IMR-90 (cell line): ENCODE measurements around the gene LHFPL6. TPM values are rescaled to one million over a fixed set of nuclear protein-coding genes. Genes with fewer than 3 reads are reported as not detected.

Experiments used
- ATAC-seq: fragments of 200-7000 bp; cut with Tn5 transposase; 2 replicates; pipeline ENCODE4 v1.9.1; 2020; ENCODE audit warnings: low read depth, mild to moderate bottlenecking, moderate library complexity
- BruUV-seq: library from RNA; stranded (reverse); fragments of 400-500 nt; replicated peaks from 2 replicates; lab custom pipeline; 2021; lab: Mats Ljungman, UMichigan
- CTCF ChIA-PET: fragments of 300-600 bp; formaldehyde crosslinking; extraction: SDS; loops from one replicate; lab custom pipeline; 2021; ENCODE audit warnings: antibody characterized with exemption; lab: Yijun Ruan, JAX
- POLR2A ChIA-PET: fragments of 300-600 bp; sonication (Branson Sonifier 250); formaldehyde crosslinking; loops from one replicate; lab custom pipeline; 2022; ENCODE audit warnings: antibody characterized with exemption; ENCODE audit not compliant: unreplicated experiment; lab: Charles Lee
- DNase-seq: peaks from one replicate; pipeline ENCODE4 v3.0.0; 2013
- H2AFZ ChIP-seq: replicated peaks from 2 replicates; pipeline ENCODE3; 2013; ENCODE audit warnings: low read length, mild to moderate bottlenecking; ENCODE audit not compliant: poor library complexity
- H2AK5ac ChIP-seq: 2 replicates; pipeline ENCODE4 v1.6.1; 2013; ENCODE audit warnings: low read depth, low read length, inconsistent platforms
- H2AK9ac ChIP-seq: replicated peaks from 2 replicates; pipeline ENCODE3; 2013; ENCODE audit warnings: mild to moderate bottlenecking, low read depth, low read length, moderate library complexity; ENCODE audit not compliant: poor library complexity
- H2BK120ac ChIP-seq: 2 replicates; pipeline ENCODE4 v1.6.1; 2013; ENCODE audit warnings: low read depth, low read length, inconsistent platforms
- H2BK15ac ChIP-seq: 3 replicates; pipeline ENCODE4 v1.6.1; 2013; ENCODE audit warnings: low read depth, low read length, inconsistent platforms
- H2BK20ac ChIP-seq: 2 replicates; pipeline ENCODE4 v1.6.1; 2013; ENCODE audit warnings: low read depth, mild to moderate bottlenecking, inconsistent platforms, low read length, moderate library complexity
- H2BK5ac ChIP-seq: 2 replicates; pipeline ENCODE4 v1.6.1; 2013; ENCODE audit warnings: mild to moderate bottlenecking, low read depth, low read length, inconsistent platforms; ENCODE audit not compliant: poor library complexity, severe bottlenecking
- H3K14ac ChIP-seq: replicated peaks from 2 replicates; pipeline ENCODE4 v1.6.1; 2013; ENCODE audit warnings: low read depth, low read length, inconsistent platforms
- H3K18ac ChIP-seq: 2 replicates; pipeline ENCODE4 v1.6.1; 2013; ENCODE audit warnings: low read depth, low read length, control low read depth
- H3K23ac ChIP-seq: 2 replicates; pipeline ENCODE4 v1.6.1; 2013; ENCODE audit warnings: low read depth, low read length, inconsistent platforms
- H3K27ac ChIP-seq: 2 replicates; pipeline ENCODE4 v1.5.1; 2013; ENCODE audit warnings: mild to moderate bottlenecking, control low read depth, low read length; ENCODE audit not compliant: insufficient read depth
- H3K27me3 ChIP-seq: 2 replicates; pipeline ENCODE4 v1.6.1; 2013; ENCODE audit warnings: low read length; ENCODE audit not compliant: control insufficient read depth, insufficient read depth
- H3K36me3 ChIP-seq: 2 replicates; pipeline ENCODE4 v1.6.1; 2013; ENCODE audit warnings: low read length, mixed read lengths; ENCODE audit not compliant: control insufficient read depth, insufficient read depth
- H3K4ac ChIP-seq: 2 replicates; pipeline ENCODE4 v1.6.1; 2013; ENCODE audit warnings: low read depth, low read length, inconsistent platforms
- H3K4me1 ChIP-seq: 2 replicates; pipeline ENCODE4 v1.6.1; 2013; ENCODE audit warnings: low read length, mixed read lengths; ENCODE audit not compliant: control insufficient read depth, insufficient read depth
- H3K4me2 ChIP-seq: 2 replicates; pipeline ENCODE4 v1.6.1; 2013; ENCODE audit warnings: low read depth, mild to moderate bottlenecking, control low read depth, low read length, moderate library complexity
- H3K4me3 ChIP-seq: 2 replicates; pipeline ENCODE4 v1.5.1; 2013; ENCODE audit warnings: low read depth, mild to moderate bottlenecking, control low read depth, low read length, moderate library complexity; ENCODE audit not compliant: insufficient read depth
- H3K56ac ChIP-seq: 2 replicates; pipeline ENCODE4 v1.6.1; 2013; ENCODE audit warnings: low read length, inconsistent platforms; ENCODE audit not compliant: insufficient read depth; ENCODE audit errors: extremely low read depth
- H3K79me1 ChIP-seq, 2 experiments: 2 replicates each; pipeline ENCODE4 v1.6.1; 2013; ENCODE audit warnings: low read length in 2 of 2, inconsistent platforms in 1 of 2, low read depth in 1 of 2
- H3K9ac ChIP-seq: 2 replicates; pipeline ENCODE4 v1.6.1; 2013; ENCODE audit warnings: low read depth, low read length, control low read depth
- H3K9me1 ChIP-seq: 2 replicates; pipeline ENCODE4 v1.6.1; 2013; ENCODE audit warnings: low read length, inconsistent platforms; ENCODE audit not compliant: insufficient read depth
- H3K9me3 ChIP-seq: 2 replicates; pipeline ENCODE4 v1.6.1; 2013; ENCODE audit warnings: low read length; ENCODE audit not compliant: control insufficient read depth, insufficient read depth
- H4K20me1 ChIP-seq: 2 replicates; pipeline ENCODE4 v1.6.1; 2013; ENCODE audit warnings: low read length, inconsistent platforms; ENCODE audit not compliant: insufficient read depth
- H4K5ac ChIP-seq: 2 replicates; pipeline ENCODE4 v1.6.1; 2013; ENCODE audit warnings: mild to moderate bottlenecking, low read depth, low read length, control low read depth
- H4K8ac ChIP-seq, 2 experiments: 2 replicates each; pipeline ENCODE4 v1.6.1; 2013; ENCODE audit warnings: low read depth in 2 of 2, low read length in 2 of 2, control low read depth in 1 of 2, inconsistent platforms in 1 of 2
- H4K91ac ChIP-seq: 2 replicates; pipeline ENCODE4 v1.6.1; 2013; ENCODE audit warnings: low read depth, low read length, inconsistent platforms; ENCODE audit not compliant: insufficient read depth
- BHLHE40 ChIP-seq: fragments of 150-350 bp; IDR thresholded peaks from 2 replicates; pipeline ENCODE4 v1.6.1; 2016; ENCODE audit warnings: mild to moderate bottlenecking, low read depth, low read length
- CEBPB ChIP-seq: IDR thresholded peaks from 2 replicates; pipeline ENCODE4 v1.6.1; 2012; ENCODE audit warnings: low read depth, low read length, improper control_type of control experiment
- CHD1 ChIP-seq: IDR thresholded peaks from 2 replicates; pipeline ENCODE4 v1.6.1; 2012; ENCODE audit warnings: low read depth, low read length, improper control_type of control experiment
- ELK1 ChIP-seq: fragments of 150-350 bp; IDR thresholded peaks from 2 replicates; pipeline ENCODE4 v1.6.1; 2016; ENCODE audit warnings: low read depth, mild to moderate bottlenecking, low read length, moderate library complexity, borderline replicate concordance
- FOS ChIP-seq: fragments of 150-350 bp; IDR thresholded peaks from 2 replicates; pipeline ENCODE4 v1.6.1; 2016; ENCODE audit warnings: low read depth, low read length
- MAFK ChIP-seq: IDR thresholded peaks from 2 replicates; pipeline ENCODE4 v1.6.1; 2012; ENCODE audit warnings: low read depth, low read length, improper control_type of control experiment
- MAZ ChIP-seq: IDR thresholded peaks from 2 replicates; pipeline ENCODE4 v1.6.1; 2012; ENCODE audit warnings: low read depth, mild to moderate bottlenecking, low read length, improper control_type of control experiment, moderate library complexity, borderline replicate concordance
- MXI1 ChIP-seq: IDR thresholded peaks from 2 replicates; pipeline ENCODE4 v1.6.1; 2012; ENCODE audit warnings: low read depth, mild to moderate bottlenecking, low read length, moderate library complexity, borderline replicate concordance
- NFE2L2 ChIP-seq: fragments of 150-350 bp; IDR thresholded peaks from 2 replicates; pipeline ENCODE4 v1.6.1; 2016; ENCODE audit warnings: low read depth, mild to moderate bottlenecking, low read length
- POLR2A ChIP-seq: IDR thresholded peaks from 2 replicates; pipeline ENCODE4 v1.6.1; 2012; ENCODE audit warnings: mild to moderate bottlenecking, low read depth, low read length
- RAD21 ChIP-seq: IDR thresholded peaks from 2 replicates; pipeline ENCODE4 v1.6.1; 2012; ENCODE audit warnings: low read length, improper control_type of control experiment
- RCOR1 ChIP-seq: IDR thresholded peaks from 2 replicates; pipeline ENCODE4 v1.6.1; 2012; ENCODE audit warnings: mild to moderate bottlenecking, low read length, improper control_type of control experiment; ENCODE audit not compliant: insufficient replicate concordance
- RFX5 ChIP-seq: IDR thresholded peaks from 2 replicates; pipeline ENCODE4 v1.8.0; 2012; ENCODE audit warnings: low read depth, mild to moderate bottlenecking, low read length, moderate library complexity
- SMC3 ChIP-seq: fragments of 150-350 bp; IDR thresholded peaks from 2 replicates; pipeline ENCODE4 v1.6.1; 2016; ENCODE audit warnings: low read depth, mild to moderate bottlenecking, antibody characterized with exemption, low read length, moderate library complexity
- USF2 ChIP-seq: fragments of 150-350 bp; IDR thresholded peaks from 2 replicates; pipeline ENCODE4 v1.6.1; 2017; ENCODE audit warnings: mild to moderate bottlenecking, antibody characterized with exemption, low read length, low read depth
- WGBS, 2 experiments: methylation state at CpG; one replicate each; pipeline versions ENCODE4 v1.1.5 to v1.1.7; 2013; ENCODE audit warnings: missing lambda C conversion rate in 2 of 2; ENCODE audit not compliant: insufficient read length in 1 of 2; ENCODE audit errors: extremely low coverage in 2 of 2; 5-methylcytosine and 5-hydroxymethylcytosine counted together
- dilution Hi-C: fragments of 300-500 bp; cut with HindIII; formaldehyde crosslinking; loops from one replicate; pipeline ENCODE4 v1.14.3; 2018; ENCODE audit warnings: low sequenced_read_pairs; ENCODE audit not compliant: unreplicated experiment
- in situ Hi-C: fragments of 300-500 bp; cut with MboI; formaldehyde crosslinking; loops from 3 replicates; pipeline ENCODE4 v1.14.3; 2019; ENCODE audit warnings: low sequenced_read_pairs, inconsistent platforms, mixed read lengths
- intact Hi-C: fragments of 100-400 bp; cut with micrococcal nuclease; formaldehyde crosslinking; loops from 2 replicates; pipeline ENCODE4 v1.10.0; 2022
- polyA plus RNA-seq, 3 experiments: library from polyadenylated mRNA; depleted of rRNA; stranded (reverse); fragments of >200 nt; gene quantifications; 2 replicates each; pipeline ENCODE4 v1.2.3, GENCODE V29; 2012; ENCODE audit warnings: low replicate concordance in 1 of 3
- total RNA-seq: library from RNA; depleted of rRNA; stranded (reverse); fragments of >200 nt; gene quantifications from 2 replicates; pipeline ENCODE4 v1.2.3, GENCODE V29; 2012
- TF ChIP-seq, protein P1 (sequence below): conservative IDR thresholded peaks from 2 replicates; pipeline ENCODE4 v1.5.1; 2012; ENCODE audit warnings: mild to moderate bottlenecking, low read depth, low read length, improper control_type of control experiment

The LHFPL6 gene
- total and polyA plus RNA-seq, 2 of the 4 experiments (the other 2 are of a cell fraction): 24.7 to 36.1 TPM

DNA sequence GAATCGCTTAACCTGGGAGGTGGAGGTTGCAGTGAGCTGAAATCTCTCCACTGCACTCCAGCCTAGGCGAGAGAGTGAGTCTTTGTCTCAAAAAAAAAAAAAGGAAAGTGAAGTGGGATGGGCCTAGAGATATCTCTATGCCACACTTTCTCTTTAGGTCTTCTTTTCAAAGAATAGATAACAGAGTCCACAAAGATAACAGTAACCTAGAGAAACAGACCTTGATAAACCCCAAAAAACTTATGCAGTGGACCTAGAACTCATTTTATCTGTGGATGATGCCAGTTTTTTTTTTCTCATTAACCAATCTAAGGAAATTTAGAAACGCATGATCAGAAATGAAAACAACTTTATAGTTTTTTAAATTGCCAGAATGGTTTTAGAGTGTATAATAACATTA is 227.4 kb downstream of the LHFPL6 start:
- peaks cover 3% of the 10 kb centered on the region; the same call in 1 of the 2 replicates for H3K9me1 ChIP-seq
- ATAC-seq (no peak), DNase-seq (no peak)
- no CpG with 5 or more reads among the region's 3 CpGs for WGBS, 2 experiments
- no peaks in the 10 kb centered on the region for H3K27me3 ChIP-seq
- dilution Hi-C loops: no loop called here
- H3K9ac ChIP-seq: no peak overlapping the region
- in situ Hi-C loops: no loop called here
- H3K9me3 ChIP-seq: no peaks in the 10 kb centered on the region
- H3K4me1 ChIP-seq: no peaks in the 10 kb centered on the region
- H2AK5ac ChIP-seq: no peak overlapping the region
- TF ChIP-seq MAZ (no peak), SMC3 (no peak), RFX5 (no peak), MXI1 (no peak), NFE2L2 (no peak), CHD1 (no peak), FOS (no peak), CEBPB (no peak), USF2 (no peak), POLR2A (no peak), ELK1 (no peak), RAD21 (no peak), RCOR1 (no peak), MAFK (no peak), BHLHE40 (no peak)
- TF ChIP-seq, protein P1, sequence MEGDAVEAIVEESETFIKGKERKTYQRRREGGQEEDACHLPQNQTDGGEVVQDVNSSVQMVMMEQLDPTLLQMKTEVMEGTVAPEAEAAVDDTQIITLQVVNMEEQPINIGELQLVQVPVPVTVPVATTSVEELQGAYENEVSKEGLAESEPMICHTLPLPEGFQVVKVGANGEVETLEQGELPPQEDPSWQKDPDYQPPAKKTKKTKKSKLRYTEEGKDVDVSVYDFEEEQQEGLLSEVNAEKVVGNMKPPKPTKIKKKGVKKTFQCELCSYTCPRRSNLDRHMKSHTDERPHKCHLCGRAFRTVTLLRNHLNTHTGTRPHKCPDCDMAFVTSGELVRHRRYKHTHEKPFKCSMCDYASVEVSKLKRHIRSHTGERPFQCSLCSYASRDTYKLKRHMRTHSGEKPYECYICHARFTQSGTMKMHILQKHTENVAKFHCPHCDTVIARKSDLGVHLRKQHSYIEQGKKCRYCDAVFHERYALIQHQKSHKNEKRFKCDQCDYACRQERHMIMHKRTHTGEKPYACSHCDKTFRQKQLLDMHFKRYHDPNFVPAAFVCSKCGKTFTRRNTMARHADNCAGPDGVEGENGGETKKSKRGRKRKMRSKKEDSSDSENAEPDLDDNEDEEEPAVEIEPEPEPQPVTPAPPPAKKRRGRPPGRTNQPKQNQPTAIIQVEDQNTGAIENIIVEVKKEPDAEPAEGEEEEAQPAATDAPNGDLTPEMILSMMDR: no peak
- H2AFZ ChIP-seq: no peak overlapping the region
- no peak overlapping the region for H2BK120ac ChIP-seq
- intact Hi-C loops: no loop called here
- H2BK15ac ChIP-seq: no peak overlapping the region
- no TSS peak for BruUV-seq
- no peak overlapping the region for H3K18ac ChIP-seq
- no peak overlapping the region for H3K4ac ChIP-seq
- no peak overlapping the region for H3K4me3 ChIP-seq
- no peak overlapping the region for H3K14ac ChIP-seq
- H3K56ac ChIP-seq: no peak overlapping the region
- H2BK20ac ChIP-seq: no peak overlapping the region
- H3K79me1 ChIP-seq: peaks cover 10 to 17% of the 10 kb centered on the region in 2 experiments; a peak in 3 of 4 replicates
- H3K36me3 ChIP-seq: no peaks in the 10 kb centered on the region
- ChIA-PET CTCF (no interaction called here), POLR2A (no interaction called here)
- H3K4me2 ChIP-seq: no peak overlapping the region
- no peak overlapping the region for H4K91ac ChIP-seq
- H2BK5ac ChIP-seq: no peak overlapping the region
- peaks cover 4% of the 10 kb centered on the region; the same call in 1 of the 2 replicates for H4K20me1 ChIP-seq
- H3K23ac ChIP-seq: no peak overlapping the region
- H2AK9ac ChIP-seq: no peak overlapping the region
- no peak overlapping the region for H4K5ac ChIP-seq
- no peak overlapping the region for H4K8ac ChIP-seq
- H3K27ac ChIP-seq: no peak overlapping the region
